Measurements from ENCODE around the gene ANKS1A. TPM values are rescaled to one million over a fixed set of nuclear protein-coding genes. Genes with fewer than 3 reads are reported as not detected.

The ANKS1A gene
- total RNA-seq, 1 donor from 2014 or later, result 33.5 TPM

- Histone ChIP-seq H3K36me3 (peaks cover 17% of the 10 kb centered on the region), H3K4me1 (peaks cover 11% of the 10 kb centered on the region), H3K27me3 (ENCODE audit: low read depth) (no peaks in the 10 kb centered on the region), H3K27ac (replicated peaks) (no peak overlapping the region), H3K4me3 (no peak overlapping the region), H3K9me3 (replicated peaks) (no peaks in the 10 kb centered on the region)
- no peak for TF ChIP-seq CTCF (IDR thresholded peaks at IDR 0.05; ENCODE audit: borderline replicate concordance)
- intact Hi-C loops (cut with micrococcal nuclease), result no loop called here
- no peak for DNase-seq
Measured at GRCh38 chr6:35007016-35007415, 118.0 kb downstream of the ANKS1A start.

- no peak for TF ChIP-seq CTCF (IDR thresholded peaks at IDR 0.05; ENCODE audit: borderline replicate concordance)
- no peak for DNase-seq
Measured at GRCh38 chr6:35008858-35009257, 119.8 kb downstream of the ANKS1A start.

GRCh38 chr6:35011096-35012041 is 122.3 kb downstream of the ANKS1A start:
- TF ChIP-seq CTCF (IDR thresholded peaks at IDR 0.05; ENCODE audit: borderline replicate concordance), result no peak
- H3K9me3 ChIP-seq (replicated peaks), result no peaks in the 10 kb centered on the region
- no peaks in the 10 kb centered on the region for H3K27me3 ChIP-seq (ENCODE audit: low read depth)
- H3K4me3 ChIP-seq, result no peak overlapping the region
- intact Hi-C loops (cut with micrococcal nuclease), result no loop called here
- peak overlapping the region; percentile 2 for H3K27ac ChIP-seq (replicated peaks)
- no peak for DNase-seq
- peaks cover 40% of the 10 kb centered on the region for H3K4me1 ChIP-seq
- no peaks in the 10 kb centered on the region for H3K36me3 ChIP-seq

More at GRCh38 chr6:35008858-35009257, 119.8 kb downstream of the ANKS1A start:
- Histone ChIP-seq H3K27me3 (ENCODE audit: low read depth) (no peaks in the 10 kb centered on the region), H3K4me3 (no peak overlapping the region), H3K27ac (replicated peaks) (no peak overlapping the region), H3K36me3 (peaks cover 5% of the 10 kb centered on the region), H3K4me1 (peaks cover 15% of the 10 kb centered on the region), H3K9me3 (replicated peaks) (no peaks in the 10 kb centered on the region)
- intact Hi-C loops (cut with micrococcal nuclease), result no loop called here

- peak overlapping the region; percentile 96 for H3K27ac ChIP-seq (replicated peaks)
- no peak overlapping the region for H3K4me3 ChIP-seq
- intact Hi-C loops (cut with micrococcal nuclease), result no loop called here
- H3K27me3 ChIP-seq (ENCODE audit: low read depth), result no peaks in the 10 kb centered on the region
- DNase-seq, result no peak
- no peak for TF ChIP-seq CTCF (IDR thresholded peaks at IDR 0.05; ENCODE audit: borderline replicate concordance)
- peaks cover 62% of the 10 kb centered on the region for H3K4me1 ChIP-seq
- no peaks in the 10 kb centered on the region for H3K9me3 ChIP-seq (replicated peaks)
- no peaks in the 10 kb centered on the region for H3K36me3 ChIP-seq
Measured at GRCh38 chr6:35013701-35014100, 124.6 kb downstream of the ANKS1A start.

GRCh38 chr6:35014341-35014740 is 125.3 kb downstream of the ANKS1A start:
- intact Hi-C loops (cut with micrococcal nuclease), result no loop called here
- no peaks in the 10 kb centered on the region for H3K36me3 ChIP-seq
- H3K4me1 ChIP-seq, result peaks cover 69% of the 10 kb centered on the region
- peak overlapping the region; percentile 96 for H3K27ac ChIP-seq (replicated peaks)
- DNase-seq, result no peak
- no peaks in the 10 kb centered on the region for H3K27me3 ChIP-seq (ENCODE audit: low read depth)
- TF ChIP-seq CTCF (IDR thresholded peaks at IDR 0.05; ENCODE audit: borderline replicate concordance), result no peak
- no peak overlapping the region for H3K4me3 ChIP-seq
- no peaks in the 10 kb centered on the region for H3K9me3 ChIP-seq (replicated peaks)
